HT-29 (cell line): ENCODE results near the gene DYSF. TPM values are rescaled to one million over a fixed set of nuclear protein-coding genes. Genes with fewer than 3 reads are reported as not detected.

Experiments used
- DNase-seq: peaks from one replicate; pipeline ENCODE4 v3.0.0-alpha.2; 2015; ENCODE audit warnings: low spot score
- total RNA-seq: library from RNA; depleted of rRNA; stranded (reverse); fragments of >200 nt; shearing (Covaris generic); gene quantifications from 2 replicates; pipeline ENCODE4 v1.2.3, GENCODE V29; 2014

The DYSF gene
- total RNA-seq, 1 experiment from 2014 or later = not detected

DNA sequence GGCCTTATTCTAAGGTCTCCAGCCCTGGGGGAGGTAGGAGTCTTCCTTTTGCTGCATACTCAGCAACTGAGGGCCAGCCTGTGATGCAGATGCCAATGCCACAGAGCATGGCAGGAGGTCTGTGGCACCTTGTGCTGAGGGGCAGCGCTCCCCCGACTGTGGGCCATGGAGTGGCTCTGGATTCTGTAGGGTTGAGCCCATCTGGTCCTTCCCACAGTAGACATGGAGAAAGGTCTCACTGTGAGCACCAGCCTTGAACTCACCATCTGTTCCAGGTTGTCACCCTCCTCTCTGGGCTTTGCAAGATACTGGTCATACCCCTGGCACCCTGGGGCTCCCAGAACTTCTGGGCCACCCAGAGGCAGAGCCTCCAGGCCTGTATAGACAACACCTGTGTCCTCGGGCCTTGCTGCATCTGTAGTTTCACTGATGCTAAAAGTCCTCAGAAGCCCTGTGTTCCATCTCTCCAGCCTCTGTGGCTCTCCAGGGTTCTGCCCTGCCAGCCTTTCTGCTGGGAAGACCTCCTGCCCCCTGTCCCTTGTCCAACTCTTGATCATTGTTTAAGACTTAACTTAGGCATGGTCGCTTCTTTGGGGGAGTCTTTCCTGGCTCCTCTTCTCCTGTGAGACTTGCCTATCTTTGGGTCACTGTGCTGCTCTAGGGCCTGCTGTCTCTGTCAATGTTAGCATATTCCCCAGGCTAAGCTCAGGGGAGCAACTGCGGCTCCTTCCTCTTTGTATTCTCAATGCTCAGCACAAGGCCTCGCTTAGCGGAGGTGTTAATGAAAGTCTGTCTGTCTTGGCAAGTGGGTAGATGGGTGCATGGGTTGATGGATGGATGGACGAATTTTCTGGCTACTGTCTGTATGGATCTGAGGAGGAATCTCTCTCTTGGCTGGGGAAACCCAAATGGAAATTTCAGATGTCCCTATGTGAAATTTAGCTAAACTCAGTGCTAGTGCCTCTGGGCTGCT, 160.9 kb downstream of the DYSF start:
- no peak for DNase-seq

DNA sequence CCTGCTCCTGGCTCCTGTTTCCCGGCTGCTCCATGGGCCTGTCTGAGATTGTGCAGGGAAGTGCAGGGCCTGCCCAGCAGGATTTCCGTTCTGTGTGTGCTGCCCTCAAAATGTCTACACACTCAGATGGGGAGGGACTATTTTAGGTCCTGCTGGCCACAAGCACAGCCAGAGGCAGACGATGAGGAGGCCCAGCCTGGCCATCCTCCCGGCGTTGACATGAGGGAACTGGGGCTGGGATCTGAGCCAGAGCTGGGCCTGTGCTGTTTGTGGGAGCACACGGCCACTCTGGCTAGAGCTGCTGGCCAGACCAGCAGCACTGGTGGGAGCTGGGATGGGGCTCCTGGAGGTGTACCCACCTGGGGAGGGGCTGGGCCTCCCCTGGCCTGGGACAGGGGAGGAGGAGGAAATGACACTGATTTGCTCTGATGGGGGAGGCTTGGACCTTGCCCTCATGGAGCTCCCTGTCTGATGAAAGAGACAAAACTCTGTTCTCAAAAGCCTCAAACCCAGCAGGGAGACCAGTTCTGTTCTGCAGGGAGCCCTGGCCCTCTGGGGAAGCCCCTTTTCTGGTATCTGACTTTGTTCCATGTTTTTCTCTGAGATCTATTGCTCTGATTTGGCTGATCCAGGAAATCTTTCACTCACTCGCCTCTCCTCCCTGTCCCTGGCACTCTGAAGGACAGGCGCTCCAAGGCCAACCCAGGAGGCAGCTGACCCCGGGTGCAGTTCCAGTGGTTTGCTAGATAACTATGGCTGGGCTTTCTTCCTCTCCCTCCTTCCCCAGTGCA, 161.8 kb downstream of the DYSF start:
- DNase-seq = no peak

DNA sequence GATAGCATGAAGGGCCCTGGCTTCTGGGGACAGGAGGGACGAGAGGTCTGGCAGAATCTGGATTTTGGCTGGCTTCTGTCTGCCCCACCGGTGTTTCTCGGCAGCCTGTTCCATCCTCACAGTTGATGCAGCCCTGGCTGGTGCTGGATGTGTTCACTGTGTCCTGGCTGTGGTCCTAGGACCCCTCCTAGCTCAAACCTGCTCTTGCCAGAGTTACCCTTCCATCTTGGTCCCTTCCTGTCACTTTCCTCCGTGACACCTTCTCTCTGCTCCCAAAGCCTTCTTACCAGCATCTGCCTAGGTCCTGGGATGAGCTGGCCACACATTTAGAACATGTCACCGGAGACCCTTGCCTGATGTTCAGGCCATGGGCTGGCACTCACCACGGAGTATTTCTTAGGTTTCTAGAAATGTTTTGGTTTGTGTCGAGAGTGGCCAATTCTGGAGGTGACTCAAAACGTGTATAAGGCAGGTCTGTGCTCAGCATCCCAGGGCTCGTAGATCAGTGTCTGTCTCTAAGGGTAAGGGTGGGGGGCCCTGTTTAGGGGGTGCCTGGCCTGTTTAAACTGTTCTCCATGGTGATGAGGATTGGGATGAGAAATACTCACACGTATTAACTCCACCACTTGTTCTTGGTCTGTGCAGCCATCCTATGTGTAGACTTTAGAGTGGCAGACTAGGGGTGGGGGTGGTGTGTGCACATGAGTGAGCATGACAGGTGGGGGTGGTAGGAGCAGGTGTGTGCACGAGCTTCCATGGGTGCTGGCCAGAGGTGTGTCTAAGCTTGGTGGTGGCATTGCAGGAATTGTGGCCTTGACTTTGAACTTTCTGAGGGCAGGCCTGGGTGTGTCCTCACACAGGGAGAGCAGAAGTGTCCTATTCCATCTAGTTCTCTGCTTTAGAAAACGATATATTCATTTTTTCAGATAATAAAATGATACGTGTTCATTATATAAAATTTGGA, 162.7 kb downstream of the DYSF start:
- no peak for DNase-seq

DNA sequence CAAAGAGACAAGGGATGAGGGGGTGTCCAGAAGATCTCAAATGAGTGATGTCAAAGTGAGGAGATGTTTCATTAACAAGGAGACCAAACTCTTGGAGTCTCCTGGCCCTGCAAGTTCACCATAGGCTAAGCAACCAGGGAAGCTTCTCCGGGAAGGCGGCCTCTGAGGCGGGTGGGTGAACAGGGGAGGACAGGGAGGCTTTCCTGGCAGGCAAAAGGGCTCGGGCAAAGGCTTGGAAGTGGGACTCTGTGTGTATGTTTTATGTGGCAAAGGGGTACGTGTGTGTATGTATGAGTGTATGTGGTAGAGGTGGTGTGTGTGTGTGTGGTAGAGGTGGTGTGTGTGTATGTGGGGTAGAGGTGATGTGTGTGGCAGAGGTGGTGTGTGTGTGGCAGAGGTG, 163.9 kb downstream of the DYSF start:
- no peak for DNase-seq

- DNase-seq = peak; percentile 3
Measured at GRCh38 chr2:71618327-71619113, 165.2 kb downstream of the DYSF start.

GRCh38 chr2:71619230-71619741, 165.9 kb downstream of the DYSF start:
- DNase-seq = no peak

- DNase-seq = no peak
Measured at GRCh38 chr2:71620116-71620515, 166.8 kb downstream of the DYSF start.

- no peak for DNase-seq
Measured at GRCh38 chr2:71620851-71621251, 167.5 kb downstream of the DYSF start.

GRCh38 chr2:71629273-71629672, 175.9 kb downstream of the DYSF start:
- DNase-seq = no peak

DNA sequence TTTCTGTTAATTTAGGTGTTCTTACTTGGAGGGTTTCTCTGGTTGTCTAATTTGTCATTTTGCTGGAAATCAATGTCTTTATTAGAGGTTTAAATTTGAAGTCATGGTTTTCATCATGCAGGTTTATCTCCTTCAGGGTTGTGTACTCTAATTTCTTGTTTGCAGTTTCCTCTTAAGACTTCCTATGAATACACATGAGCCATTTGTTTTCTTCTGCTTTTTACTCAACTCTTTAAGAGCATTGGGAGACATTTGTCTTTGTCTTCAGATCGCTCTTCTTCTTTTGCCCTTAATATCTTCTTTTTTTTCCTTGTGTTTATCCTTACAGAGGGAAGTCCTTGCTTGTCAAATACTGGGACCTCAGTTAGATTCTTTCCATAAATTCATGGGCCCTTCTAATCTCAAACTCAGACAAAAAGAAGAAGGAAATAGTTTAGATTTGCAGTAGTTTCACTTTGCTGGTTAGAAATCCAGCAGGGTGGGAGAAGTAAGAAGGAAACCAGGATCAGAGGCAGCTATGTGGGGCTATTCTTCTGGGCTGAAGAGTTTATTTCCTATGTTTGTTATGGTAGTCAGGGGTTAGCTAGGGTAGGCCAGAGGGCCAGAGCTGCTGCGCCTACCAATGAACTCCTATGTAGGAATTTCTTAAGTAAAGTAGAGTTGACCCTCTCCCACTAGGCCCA, 176.6 kb downstream of the DYSF start:
- no peak for DNase-seq

GRCh38 chr2:71630454-71631328, 177.3 kb downstream of the DYSF start:
- DNase-seq = no peak

- DNase-seq = no peak
Measured at GRCh38 chr2:71631411-71631931, 178.1 kb downstream of the DYSF start.

GRCh38 chr2:71633086-71633485, 179.7 kb downstream of the DYSF start:
- no peak for DNase-seq

- no peak for DNase-seq
Measured at GRCh38 chr2:71634567-71634966, 181.2 kb downstream of the DYSF start.

- no peak for DNase-seq
Measured at GRCh38 chr2:71635798-71636197, 182.4 kb downstream of the DYSF start.

GRCh38 chr2:71637168-71637567, 183.8 kb downstream of the DYSF start:
- no peak for DNase-seq

DNA sequence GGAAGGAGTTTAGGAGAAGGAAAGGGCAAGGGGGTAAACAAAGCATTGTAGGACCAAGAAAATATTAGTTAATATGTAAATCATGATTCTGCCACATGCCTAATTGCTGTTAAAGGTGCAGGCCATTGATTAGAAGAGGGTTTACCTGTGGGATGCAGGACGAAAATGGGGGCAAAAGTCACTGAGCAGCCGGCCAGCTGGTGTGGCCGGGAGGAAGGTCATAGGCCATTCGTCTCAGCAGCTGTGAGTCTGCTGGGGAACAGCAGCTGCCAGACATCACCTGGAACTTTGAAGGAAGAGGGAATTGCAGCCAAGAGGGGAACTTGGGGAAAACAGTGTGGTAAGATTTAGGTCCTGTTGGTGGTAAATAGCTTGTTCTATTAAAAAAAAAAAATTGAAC, 184.4 kb downstream of the DYSF start:
- DNase-seq = no peak

DNA sequence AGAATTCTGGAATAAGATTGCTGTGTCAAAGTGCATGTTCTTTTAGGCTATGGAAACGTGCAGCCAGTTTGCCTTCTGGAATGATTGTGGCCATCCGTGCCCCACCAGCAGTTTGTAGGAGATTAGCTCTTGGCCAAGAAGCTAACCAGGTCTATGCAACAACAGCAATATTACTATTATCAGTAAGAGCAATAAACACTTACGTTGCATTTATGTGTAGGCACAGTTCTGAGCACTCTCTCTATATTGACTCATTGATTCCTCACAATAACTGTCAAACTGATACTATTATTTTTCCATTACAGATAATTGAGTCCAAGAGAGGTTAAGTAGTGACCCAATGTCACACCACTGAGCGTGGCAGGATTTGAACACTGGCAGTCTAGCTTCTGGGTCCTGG, 186.4 kb downstream of the DYSF start:
- no peak for DNase-seq

- no peak for DNase-seq
Measured at GRCh38 chr2:71640489-71640888, 187.1 kb downstream of the DYSF start.
